Hepatocyte (in vitro differentiated cells): ENCODE measurements around the gene PRR23E. TPM values are rescaled to one million over a fixed set of nuclear protein-coding genes. Genes with fewer than 3 reads are reported as not detected.

Experiments
- DNase-seq: peaks from one replicate; pipeline ENCODE4 v3.0.0-alpha.2; 2016; ENCODE audit warnings: low spot score
- H2AFZ ChIP-seq: fragments of 200-600 bp; sonication (generic); 2 replicates; pipeline ENCODE4 v1.6.0; 2016; ENCODE audit warnings: antibody characterized with exemption, mild to moderate bottlenecking
- H3K27ac ChIP-seq: fragments of 200-600 bp; sonication (generic); 2 replicates; pipeline ENCODE4 v1.5.1; 2016; ENCODE audit warnings: mild to moderate bottlenecking
- H3K27me3 ChIP-seq: fragments of 200-600 bp; sonication (generic); 2 replicates; pipeline ENCODE4 v1.6.1; 2016
- H3K36me3 ChIP-seq: fragments of 200-600 bp; sonication (generic); replicated peaks from 2 replicates; pipeline ENCODE4 v1.5.1; 2016; ENCODE audit warnings: low read depth; ENCODE audit not compliant: insufficient read depth
- H3K4me1 ChIP-seq: fragments of 200-600 bp; sonication (generic); 2 replicates; pipeline ENCODE4 v1.5.1; 2016; ENCODE audit warnings: mild to moderate bottlenecking, moderate library complexity; ENCODE audit not compliant: insufficient read depth
- H3K4me2 ChIP-seq: fragments of 200-600 bp; sonication (generic); 2 replicates; pipeline ENCODE4 v1.6.0; 2016
- H3K4me3 ChIP-seq: fragments of 200-600 bp; sonication (generic); 2 replicates; pipeline ENCODE4 v1.5.1; 2016; ENCODE audit warnings: mild to moderate bottlenecking
- H3K79me2 ChIP-seq: fragments of 200-600 bp; sonication (generic); 2 replicates; pipeline ENCODE4 v1.6.0; 2017; ENCODE audit warnings: mild to moderate bottlenecking
- H3K9me2 ChIP-seq: fragments of 200-600 bp; sonication (generic); replicated peaks from 2 replicates; pipeline ENCODE4 v1.6.0; 2017; ENCODE audit warnings: mild to moderate bottlenecking; ENCODE audit not compliant: insufficient read depth
- H3K9me3 ChIP-seq: fragments of 200-600 bp; sonication (generic); 2 replicates; pipeline ENCODE4 v1.5.1; 2016; ENCODE audit warnings: low read depth, mild to moderate bottlenecking
- H4K20me1 ChIP-seq: fragments of 200-600 bp; sonication (generic); 2 replicates; pipeline ENCODE4 v1.6.0; 2016; ENCODE audit warnings: mild to moderate bottlenecking; ENCODE audit not compliant: insufficient read depth, poor library complexity, severe bottlenecking
- EZH2 ChIP-seq: fragments of 200-600 bp; sonication (generic); IDR thresholded peaks from 2 replicates; pipeline ENCODE4 v1.6.1; 2016; ENCODE audit warnings: antibody characterized with exemption, mild to moderate bottlenecking, borderline replicate concordance
- EZH2phosphoT487 ChIP-seq: fragments of 200-600 bp; sonication (generic); IDR thresholded peaks from one replicate; pipeline ENCODE4 v1.6.1; 2018; ENCODE audit warnings: antibody characterized with exemption, mild to moderate bottlenecking, low read depth, moderate library complexity; ENCODE audit not compliant: unreplicated experiment, severe bottlenecking
- WGBS: methylation state at CpG from one replicate; pipeline ENCODE4 v1.1.6; 2016; ENCODE audit warnings: low lambda C conversion rate; ENCODE audit errors: missing lambda C conversion rate; 5-methylcytosine and 5-hydroxymethylcytosine counted together
- polyA plus RNA-seq: library from polyadenylated mRNA; unstranded; fragments of >200 nt; fragmentation: Nextera tagmentation; extraction: Ambion mirVana; gene quantifications from 2 replicates; pipeline ENCODE4 v1.2.1, GENCODE V29; 2016
- total RNA-seq: library from RNA; depleted of rRNA; stranded (reverse); fragments of >200 nt; gene quantifications from 2 replicates; pipeline ENCODE4 v1.2.3, GENCODE V29; 2014
- TF ChIP-seq, protein P1 (sequence below): fragments of 200-600 bp; sonication (generic); IDR thresholded peaks from 2 replicates; pipeline ENCODE4 v1.5.1; 2016; ENCODE audit warnings: antibody characterized with exemption, mild to moderate bottlenecking; ENCODE audit not compliant: poor library complexity

Gene PRR23E
- total and polyA plus RNA-seq, 2 experiments from 2014 or later = not detected

DNA sequence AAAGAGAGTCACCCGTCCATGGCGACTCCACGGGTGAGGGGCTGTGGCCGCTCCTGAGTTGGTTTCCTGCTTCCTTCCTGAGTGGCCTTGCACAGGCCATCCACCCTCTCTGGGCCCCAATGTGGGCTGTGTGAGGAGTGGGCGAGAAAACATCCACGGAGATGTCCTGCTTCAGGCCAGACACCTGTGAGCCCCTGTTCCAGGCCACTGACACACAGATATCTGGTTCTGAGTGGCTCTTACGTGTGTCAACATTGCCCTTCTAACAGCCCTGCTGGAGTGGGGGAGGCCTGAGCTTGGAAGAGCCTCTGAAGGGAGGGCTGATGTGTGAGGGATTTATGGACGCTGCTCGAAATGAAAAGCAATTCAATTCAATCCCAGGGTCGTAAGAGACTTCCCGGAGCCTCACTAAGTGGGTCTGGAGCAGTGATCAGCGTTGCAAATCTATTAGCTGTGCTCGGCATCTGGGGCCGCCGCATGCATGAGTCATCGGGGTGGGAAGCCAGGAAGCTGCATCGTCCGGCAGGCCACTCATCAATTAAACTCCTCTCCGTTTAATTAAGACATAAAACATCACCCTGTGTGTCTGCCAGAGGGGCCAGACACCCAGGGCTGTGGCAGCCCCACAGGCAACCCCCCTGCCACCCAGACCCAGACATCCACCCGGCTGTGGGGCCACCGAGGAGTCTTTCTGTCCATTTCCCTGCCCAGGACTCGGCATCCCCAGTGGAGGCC, 20.0 kb upstream of the PRR23E start:
- TF ChIP-seq EZH2phosphoT487 (no peak), EZH2 (no peak)
- TF ChIP-seq, protein P1, sequence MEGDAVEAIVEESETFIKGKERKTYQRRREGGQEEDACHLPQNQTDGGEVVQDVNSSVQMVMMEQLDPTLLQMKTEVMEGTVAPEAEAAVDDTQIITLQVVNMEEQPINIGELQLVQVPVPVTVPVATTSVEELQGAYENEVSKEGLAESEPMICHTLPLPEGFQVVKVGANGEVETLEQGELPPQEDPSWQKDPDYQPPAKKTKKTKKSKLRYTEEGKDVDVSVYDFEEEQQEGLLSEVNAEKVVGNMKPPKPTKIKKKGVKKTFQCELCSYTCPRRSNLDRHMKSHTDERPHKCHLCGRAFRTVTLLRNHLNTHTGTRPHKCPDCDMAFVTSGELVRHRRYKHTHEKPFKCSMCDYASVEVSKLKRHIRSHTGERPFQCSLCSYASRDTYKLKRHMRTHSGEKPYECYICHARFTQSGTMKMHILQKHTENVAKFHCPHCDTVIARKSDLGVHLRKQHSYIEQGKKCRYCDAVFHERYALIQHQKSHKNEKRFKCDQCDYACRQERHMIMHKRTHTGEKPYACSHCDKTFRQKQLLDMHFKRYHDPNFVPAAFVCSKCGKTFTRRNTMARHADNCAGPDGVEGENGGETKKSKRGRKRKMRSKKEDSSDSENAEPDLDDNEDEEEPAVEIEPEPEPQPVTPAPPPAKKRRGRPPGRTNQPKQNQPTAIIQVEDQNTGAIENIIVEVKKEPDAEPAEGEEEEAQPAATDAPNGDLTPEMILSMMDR = no peak
- Histone ChIP-seq H3K9me3 (no peaks in the 10 kb centered on the region), H3K4me1 (peaks cover 9% of the 10 kb centered on the region), H3K4me3 (no peak overlapping the region), H3K27ac (no peak overlapping the region), H3K79me2 (no peaks in the 10 kb centered on the region), H2AFZ (no peak overlapping the region), H3K9me2 (no peaks in the 10 kb centered on the region), H3K4me2 (no peak overlapping the region), H3K36me3 (no peaks in the 10 kb centered on the region), H4K20me1 (no peaks in the 10 kb centered on the region), H3K27me3 (peaks cover 9% of the 10 kb centered on the region)
- 33% methylated on average over 22 of the region's 22 CpGs for WGBS
- DNase-seq = peak; percentile 52

DNA sequence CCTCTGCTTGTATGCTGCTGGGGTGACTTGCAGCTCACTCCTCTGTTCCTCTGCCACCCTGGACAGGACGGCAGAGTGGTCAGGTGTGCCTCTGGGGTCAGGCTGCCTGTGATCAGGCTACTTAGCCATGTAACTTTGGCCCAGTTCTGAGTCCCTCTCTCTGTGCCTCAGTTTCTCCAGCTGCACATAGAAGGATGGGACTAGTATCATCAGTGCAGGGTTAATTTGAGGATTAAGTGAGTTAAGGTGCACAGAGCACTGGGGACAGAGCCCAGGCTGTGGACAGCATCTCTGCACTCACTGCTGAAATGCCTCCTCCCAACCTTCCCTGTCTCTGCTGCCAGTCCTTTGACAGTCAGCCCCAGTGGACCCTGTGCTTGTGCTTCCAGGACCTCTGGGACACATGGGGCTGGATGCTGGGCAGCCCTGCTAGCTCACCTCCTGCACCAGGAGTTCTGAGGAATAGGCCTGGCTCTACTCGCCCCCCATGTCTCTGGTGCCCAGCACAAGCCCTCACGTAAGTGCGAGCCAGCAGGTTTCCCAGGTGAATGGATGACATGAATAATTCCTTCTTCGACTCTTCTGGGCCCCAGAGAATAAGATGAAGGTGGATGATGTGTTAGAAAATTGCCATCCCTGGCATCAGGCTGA, 19.3 kb upstream of the PRR23E start:
- peaks cover 9% of the 10 kb centered on the region for H3K27me3 ChIP-seq
- WGBS = 90% methylated on average over 5 of the region's 5 CpGs
- no peak for DNase-seq
- H3K79me2 ChIP-seq = no peaks in the 10 kb centered on the region
- no peak overlapping the region for H2AFZ ChIP-seq
- H3K36me3 ChIP-seq = no peaks in the 10 kb centered on the region
- no peak overlapping the region for H3K4me2 ChIP-seq
- H3K9me2 ChIP-seq = no peaks in the 10 kb centered on the region
- H3K4me1 ChIP-seq = peaks cover 9% of the 10 kb centered on the region
- H3K9me3 ChIP-seq = no peaks in the 10 kb centered on the region
- no peaks in the 10 kb centered on the region for H4K20me1 ChIP-seq
- TF ChIP-seq EZH2phosphoT487 (no peak), EZH2 (no peak)
- TF ChIP-seq, protein P1 = no peak
- H3K27ac ChIP-seq = no peak overlapping the region
- no peak overlapping the region for H3K4me3 ChIP-seq

DNA sequence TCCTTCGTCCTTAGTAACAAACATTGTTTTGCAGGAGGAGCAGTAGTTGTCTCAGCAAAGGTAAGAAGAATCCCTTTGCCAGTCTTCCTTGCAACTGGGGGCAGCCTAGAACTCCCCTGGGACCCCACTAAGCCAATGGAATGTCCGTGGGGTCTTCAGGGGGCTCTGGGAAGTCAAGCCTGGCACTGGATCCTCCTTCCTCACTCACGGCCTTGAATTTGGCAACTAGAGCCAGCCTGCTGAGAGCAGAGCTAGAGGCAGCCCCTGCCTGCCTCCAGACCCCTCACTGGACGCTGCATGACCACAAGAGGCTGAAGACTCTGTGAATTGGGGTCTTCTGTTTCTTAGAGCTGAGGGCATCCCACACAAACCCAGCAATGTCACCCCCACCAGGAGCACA, 18.6 kb upstream of the PRR23E start:
- H3K9me2 ChIP-seq = no peaks in the 10 kb centered on the region
- no peak for TF ChIP-seq EZH2phosphoT487
- no peak for TF ChIP-seq EZH2
- TF ChIP-seq, protein P1 = no peak
- no peaks in the 10 kb centered on the region for H3K9me3 ChIP-seq
- H3K27me3 ChIP-seq = peaks cover 9% of the 10 kb centered on the region
- H3K79me2 ChIP-seq = no peaks in the 10 kb centered on the region
- H3K4me3 ChIP-seq = no peak overlapping the region
- no peaks in the 10 kb centered on the region for H3K36me3 ChIP-seq
- WGBS = 79% methylated on average over 4 of the region's 4 CpGs
- H3K4me1 ChIP-seq = peaks cover 9% of the 10 kb centered on the region
- H2AFZ ChIP-seq = no peak overlapping the region
- no peak for DNase-seq
- H4K20me1 ChIP-seq = no peaks in the 10 kb centered on the region
- no peak overlapping the region for H3K4me2 ChIP-seq
- no peak overlapping the region for H3K27ac ChIP-seq
